ENCODE results near the gene CALR.

DNA sequence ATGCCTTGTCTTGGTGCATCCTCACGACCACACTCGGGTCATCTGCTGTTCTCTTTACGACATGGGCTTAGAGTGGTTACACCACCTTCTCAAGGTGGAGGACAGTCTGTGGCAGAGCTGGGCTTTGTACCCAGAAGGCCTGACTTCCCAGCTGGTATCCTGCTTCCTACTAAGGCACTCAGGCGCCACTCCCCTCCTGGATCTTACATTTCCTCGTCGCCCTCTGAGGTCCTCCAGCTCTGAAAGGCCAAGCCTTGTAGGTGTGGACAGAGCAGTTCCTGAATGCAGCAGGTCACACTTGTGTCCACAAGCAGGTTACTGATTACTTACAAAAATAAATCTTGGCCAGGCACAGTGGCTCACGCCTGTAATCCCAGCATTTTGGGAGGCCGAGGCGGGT, 31.2 kb upstream of the CALR start:
- TF ChIP-seq CTCF (IDR thresholded peaks at IDR 0.05) (no peak), POLR2A (IDR thresholded peaks at IDR 0.05) (no peak)
